Nephron progenitor cell (in vitro differentiated cells): ENCODE data around the gene OSBPL7.
A peak's percentile ranks its signal among the peaks of the same experiment; 100 is the strongest.

Experiments used
- DNase-seq: peaks from one replicate; pipeline ENCODE4 v3.0.0; 2021
- H3K27ac Mint-ChIP-seq: 2 replicates; pipeline ENCODE4 v1.8.0; 2021; ENCODE audit warnings: mild to moderate bottlenecking, moderate library complexity, mixed read lengths
- H3K27me3 Mint-ChIP-seq: 2 replicates; pipeline ENCODE4 v1.8.0; 2021; ENCODE audit warnings: mild to moderate bottlenecking, low read depth, mixed read lengths; ENCODE audit not compliant: poor library complexity
- H3K36me3 Mint-ChIP-seq: 2 replicates; pipeline ENCODE4 v1.8.0; 2021; ENCODE audit warnings: low read depth, mixed read lengths
- H3K4me1 Mint-ChIP-seq: 2 replicates; pipeline ENCODE4 v1.8.0; 2021; ENCODE audit warnings: mixed read lengths
- H3K4me3 Mint-ChIP-seq: 2 replicates; pipeline ENCODE4 v1.8.0; 2021; ENCODE audit warnings: mild to moderate bottlenecking, moderate library complexity, mixed read lengths
- H3K9me3 Mint-ChIP-seq: 2 replicates; pipeline ENCODE4 v1.8.0; 2021; ENCODE audit warnings: mild to moderate bottlenecking, moderate library complexity, mixed read lengths
- TF ChIP-seq, protein P1 (sequence below): fragments of 200-600 bp; sonication (generic); IDR thresholded peaks from 2 replicates; pipeline ENCODE4 v1.5.0; 2021; ENCODE audit warnings: antibody characterized with exemption

OSBPL7 gene

DNA sequence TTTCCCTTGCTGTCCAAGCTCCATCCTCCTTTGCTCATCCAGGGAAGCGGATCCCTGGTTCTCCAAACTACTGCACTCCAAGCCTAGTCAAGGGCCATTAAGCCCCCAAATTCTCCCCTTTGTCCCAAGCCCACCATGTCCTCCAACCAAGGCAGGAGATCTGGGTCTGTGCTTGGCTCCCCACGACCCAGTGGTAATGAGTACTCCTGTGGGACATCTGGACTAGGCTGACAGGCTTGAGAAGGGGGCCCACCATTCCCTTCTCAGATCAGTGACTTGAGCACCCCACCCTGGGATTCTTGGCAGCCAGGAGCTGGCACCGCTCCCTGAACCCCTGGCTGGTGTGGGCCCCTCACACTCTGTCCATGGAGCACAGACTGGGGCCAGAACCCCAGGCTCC, 17.1 kb downstream of the OSBPL7 start:
- Mint-ChIP-seq H3K27me3 (peaks cover 34% of the 10 kb centered on the region), H3K27ac (no peak overlapping the region), H3K9me3 (no peaks in the 10 kb centered on the region), H3K4me3 (no peak overlapping the region), H3K4me1 (no peaks in the 10 kb centered on the region), H3K36me3 (no peaks in the 10 kb centered on the region)
- no peak for DNase-seq
- TF ChIP-seq, protein P1, sequence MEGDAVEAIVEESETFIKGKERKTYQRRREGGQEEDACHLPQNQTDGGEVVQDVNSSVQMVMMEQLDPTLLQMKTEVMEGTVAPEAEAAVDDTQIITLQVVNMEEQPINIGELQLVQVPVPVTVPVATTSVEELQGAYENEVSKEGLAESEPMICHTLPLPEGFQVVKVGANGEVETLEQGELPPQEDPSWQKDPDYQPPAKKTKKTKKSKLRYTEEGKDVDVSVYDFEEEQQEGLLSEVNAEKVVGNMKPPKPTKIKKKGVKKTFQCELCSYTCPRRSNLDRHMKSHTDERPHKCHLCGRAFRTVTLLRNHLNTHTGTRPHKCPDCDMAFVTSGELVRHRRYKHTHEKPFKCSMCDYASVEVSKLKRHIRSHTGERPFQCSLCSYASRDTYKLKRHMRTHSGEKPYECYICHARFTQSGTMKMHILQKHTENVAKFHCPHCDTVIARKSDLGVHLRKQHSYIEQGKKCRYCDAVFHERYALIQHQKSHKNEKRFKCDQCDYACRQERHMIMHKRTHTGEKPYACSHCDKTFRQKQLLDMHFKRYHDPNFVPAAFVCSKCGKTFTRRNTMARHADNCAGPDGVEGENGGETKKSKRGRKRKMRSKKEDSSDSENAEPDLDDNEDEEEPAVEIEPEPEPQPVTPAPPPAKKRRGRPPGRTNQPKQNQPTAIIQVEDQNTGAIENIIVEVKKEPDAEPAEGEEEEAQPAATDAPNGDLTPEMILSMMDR = no peak

- no peak overlapping the region for H3K4me3 Mint-ChIP-seq
- DNase-seq = no peak
- TF ChIP-seq, protein P1 = no peak
- peaks cover 39% of the 10 kb centered on the region for H3K27me3 Mint-ChIP-seq
- no peaks in the 10 kb centered on the region for H3K4me1 Mint-ChIP-seq
- H3K36me3 Mint-ChIP-seq = no peaks in the 10 kb centered on the region
- no peak overlapping the region for H3K27ac Mint-ChIP-seq
- no peaks in the 10 kb centered on the region for H3K9me3 Mint-ChIP-seq
These were observed 17.8 kb downstream of the OSBPL7 start for GRCh38 chr17:47803751-47804150.

GRCh38 chr17:47803201-47803600, 18.4 kb downstream of the OSBPL7 start:
- H3K4me3 Mint-ChIP-seq = no peak overlapping the region
- no peaks in the 10 kb centered on the region for H3K4me1 Mint-ChIP-seq
- peaks cover 40% of the 10 kb centered on the region for H3K27me3 Mint-ChIP-seq
- H3K27ac Mint-ChIP-seq = no peak overlapping the region
- TF ChIP-seq, protein P1 = no peak
- H3K36me3 Mint-ChIP-seq = no peaks in the 10 kb centered on the region
- no peaks in the 10 kb centered on the region for H3K9me3 Mint-ChIP-seq
- DNase-seq = no peak

DNA sequence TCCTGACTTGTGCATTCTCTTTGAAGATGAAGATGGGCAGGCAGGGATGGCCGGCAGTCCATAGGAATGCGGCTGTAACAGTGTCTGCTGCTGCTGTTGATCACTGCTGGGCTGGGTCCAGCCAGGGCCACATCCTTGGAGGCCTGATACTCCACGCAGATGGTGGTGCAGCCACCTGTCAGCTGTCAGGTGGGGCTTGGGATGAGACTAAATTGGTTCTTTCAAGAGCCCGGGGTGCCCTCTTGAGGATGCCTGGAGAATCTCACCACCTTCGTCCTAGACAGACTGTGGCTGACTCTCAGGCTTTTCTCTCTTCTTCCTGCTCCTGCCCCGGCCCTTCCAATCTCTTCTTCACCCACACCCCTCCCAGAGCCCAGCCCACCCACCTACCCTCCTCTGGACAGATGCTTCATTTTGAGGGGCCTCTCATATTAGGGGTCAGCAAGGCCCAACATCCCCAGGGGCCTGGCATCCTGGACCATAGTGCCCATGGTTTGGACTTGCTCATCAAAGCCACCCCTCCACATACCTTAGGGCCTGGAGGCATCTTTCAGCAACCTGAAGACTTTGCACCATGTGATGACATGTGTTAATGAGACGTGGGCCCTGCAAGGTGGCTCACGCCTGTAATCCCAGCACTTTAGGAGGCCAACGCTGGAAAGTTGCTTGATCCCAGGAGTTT, 19.1 kb downstream of the OSBPL7 start:
- Mint-ChIP-seq H3K27me3 (peaks cover 46% of the 10 kb centered on the region), H3K27ac (no peak overlapping the region), H3K4me1 (no peaks in the 10 kb centered on the region), H3K4me3 (no peak overlapping the region), H3K36me3 (no peaks in the 10 kb centered on the region), H3K9me3 (no peaks in the 10 kb centered on the region)
- DNase-seq = peak; percentile 45
- TF ChIP-seq, protein P1 = peak; percentile 49

DNA sequence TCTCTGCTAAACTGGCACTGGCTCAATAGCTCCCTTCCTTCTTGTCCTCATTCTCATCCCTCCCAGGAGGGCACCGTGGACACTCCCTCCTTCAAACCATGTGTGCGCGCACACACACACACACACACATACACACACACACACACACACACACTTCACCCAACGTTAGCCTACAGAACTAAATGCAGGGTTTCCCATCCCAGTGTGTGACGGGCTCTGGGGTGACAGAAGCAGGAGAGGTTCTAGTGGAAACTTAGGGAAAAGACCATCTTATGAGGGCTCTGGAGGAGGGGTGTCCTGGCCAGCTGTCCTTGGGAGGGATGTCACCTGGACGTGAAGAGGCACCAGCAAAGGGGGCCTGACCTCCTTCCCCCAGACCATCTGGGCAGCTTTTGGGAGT, 19.7 kb downstream of the OSBPL7 start:
- no peaks in the 10 kb centered on the region for H3K4me1 Mint-ChIP-seq
- no peaks in the 10 kb centered on the region for H3K36me3 Mint-ChIP-seq
- peaks cover 50% of the 10 kb centered on the region for H3K27me3 Mint-ChIP-seq
- H3K4me3 Mint-ChIP-seq = no peak overlapping the region
- H3K27ac Mint-ChIP-seq = no peak overlapping the region
- TF ChIP-seq, protein P1 = no peak
- H3K9me3 Mint-ChIP-seq = no peaks in the 10 kb centered on the region
- DNase-seq = no peak

DNA sequence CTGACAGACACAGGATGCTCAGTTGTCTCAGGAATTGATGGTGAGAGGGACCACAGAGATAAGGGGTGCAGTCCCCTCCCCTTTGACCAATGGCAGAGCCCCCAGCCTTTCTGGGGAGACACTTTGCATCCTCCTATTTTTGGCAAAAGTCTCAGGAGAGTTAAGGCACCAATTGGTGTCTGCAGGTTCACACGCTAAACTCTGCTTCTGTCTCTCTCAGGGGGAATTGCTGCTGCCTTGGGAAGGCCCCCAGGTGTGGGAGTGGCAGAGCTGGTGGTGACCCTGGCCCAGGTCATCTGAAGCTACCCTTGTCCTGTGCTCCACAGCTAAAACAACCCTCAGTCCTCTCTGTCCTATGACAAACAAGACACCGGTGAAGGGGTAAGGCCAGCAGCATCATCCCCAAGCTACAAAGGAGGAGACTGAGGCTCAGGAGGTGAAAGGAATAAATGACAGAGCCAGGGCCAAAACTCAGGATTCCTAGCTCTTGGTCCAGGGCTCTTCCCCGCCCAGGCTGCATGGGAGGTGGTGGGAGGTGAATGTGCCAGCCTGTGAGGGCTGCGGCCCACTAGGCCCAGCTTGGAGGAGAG, 20.3 kb downstream of the OSBPL7 start:
- no peak overlapping the region for H3K4me3 Mint-ChIP-seq
- H3K9me3 Mint-ChIP-seq = no peaks in the 10 kb centered on the region
- no peak for DNase-seq
- TF ChIP-seq, protein P1 = no peak
- H3K36me3 Mint-ChIP-seq = no peaks in the 10 kb centered on the region
- no peak overlapping the region for H3K27ac Mint-ChIP-seq
- H3K27me3 Mint-ChIP-seq = peaks cover 55% of the 10 kb centered on the region
- no peaks in the 10 kb centered on the region for H3K4me1 Mint-ChIP-seq
